GM10248 (cell line): Measurements from ENCODE around the gene PDE4B.

Source experiments
- CTCF ChIA-PET: fragments of 300-600 bp; sonication (Branson Sonifier 250); formaldehyde crosslinking; extraction: SDS; loops from one replicate; lab custom pipeline; 2021; ENCODE audit warnings: antibody characterized with exemption; lab: Yijun Ruan, JAX
- POLR2A ChIA-PET: fragments of 350-650 bp; sonication (Branson Sonifier 250); formaldehyde crosslinking; extraction: SDS; loops from one replicate; lab custom pipeline; 2020; ENCODE audit warnings: antibody characterized with exemption; lab: Yijun Ruan, JAX
- DNase-seq: peaks from one replicate; pipeline ENCODE4 v3.0.0; 2012; ENCODE audit errors: extremely low spot score
- TF ChIP-seq, protein P1 (sequence below): IDR thresholded peaks from 2 replicates; pipeline ENCODE4 v1.5.1; 2012; ENCODE audit warnings: mild to moderate bottlenecking, low read depth; ENCODE audit errors: extremely low read depth, missing control alignments, control extremely low read depth

PDE4B gene

DNA sequence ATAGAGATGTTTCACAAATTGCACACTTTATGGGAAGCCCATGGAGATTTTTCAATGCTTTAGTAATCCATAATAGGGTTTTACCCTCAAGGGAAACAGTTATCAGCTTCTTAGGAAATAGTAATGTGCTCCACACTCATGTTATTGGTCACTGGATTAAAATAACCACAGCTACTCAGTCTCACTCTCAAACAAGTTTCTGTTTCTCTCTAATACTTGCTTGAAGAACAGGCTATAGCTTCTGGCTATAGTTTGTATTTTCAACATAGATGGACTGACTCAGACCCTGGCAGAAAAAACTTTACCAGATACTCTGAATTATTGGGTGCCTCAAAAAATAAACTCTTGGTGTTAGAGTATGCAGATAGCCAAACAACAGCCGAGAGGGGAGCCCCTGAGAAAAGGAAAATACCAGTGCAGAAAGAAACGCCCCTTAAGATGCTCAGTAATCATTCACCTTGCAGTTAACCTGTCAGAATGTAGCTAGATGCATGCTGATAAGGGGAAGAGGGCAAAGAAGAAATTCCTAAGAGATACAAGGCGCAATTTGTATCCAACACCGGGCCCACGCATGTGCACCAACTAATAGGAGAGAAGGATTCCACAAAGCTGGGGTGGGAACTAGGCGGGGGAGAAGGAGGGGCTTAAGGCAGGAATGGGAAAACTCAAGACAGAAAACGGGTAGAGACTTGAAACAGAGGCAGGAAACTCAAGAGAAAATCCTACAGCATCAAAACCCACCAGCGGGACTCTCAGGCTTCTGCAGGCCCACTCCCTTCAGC, 30.4 kb upstream of the PDE4B start:
- ChIA-PET POLR2A (no interaction called here), CTCF (interaction anchor here (1.6 kb wide), 1 partner anchor 9 kb away, joined by 6 read pairs; no protein-coding TSS in a partner anchor)
- DNase-seq = no peak
- TF ChIP-seq, protein P1, sequence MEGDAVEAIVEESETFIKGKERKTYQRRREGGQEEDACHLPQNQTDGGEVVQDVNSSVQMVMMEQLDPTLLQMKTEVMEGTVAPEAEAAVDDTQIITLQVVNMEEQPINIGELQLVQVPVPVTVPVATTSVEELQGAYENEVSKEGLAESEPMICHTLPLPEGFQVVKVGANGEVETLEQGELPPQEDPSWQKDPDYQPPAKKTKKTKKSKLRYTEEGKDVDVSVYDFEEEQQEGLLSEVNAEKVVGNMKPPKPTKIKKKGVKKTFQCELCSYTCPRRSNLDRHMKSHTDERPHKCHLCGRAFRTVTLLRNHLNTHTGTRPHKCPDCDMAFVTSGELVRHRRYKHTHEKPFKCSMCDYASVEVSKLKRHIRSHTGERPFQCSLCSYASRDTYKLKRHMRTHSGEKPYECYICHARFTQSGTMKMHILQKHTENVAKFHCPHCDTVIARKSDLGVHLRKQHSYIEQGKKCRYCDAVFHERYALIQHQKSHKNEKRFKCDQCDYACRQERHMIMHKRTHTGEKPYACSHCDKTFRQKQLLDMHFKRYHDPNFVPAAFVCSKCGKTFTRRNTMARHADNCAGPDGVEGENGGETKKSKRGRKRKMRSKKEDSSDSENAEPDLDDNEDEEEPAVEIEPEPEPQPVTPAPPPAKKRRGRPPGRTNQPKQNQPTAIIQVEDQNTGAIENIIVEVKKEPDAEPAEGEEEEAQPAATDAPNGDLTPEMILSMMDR = no peak

DNA sequence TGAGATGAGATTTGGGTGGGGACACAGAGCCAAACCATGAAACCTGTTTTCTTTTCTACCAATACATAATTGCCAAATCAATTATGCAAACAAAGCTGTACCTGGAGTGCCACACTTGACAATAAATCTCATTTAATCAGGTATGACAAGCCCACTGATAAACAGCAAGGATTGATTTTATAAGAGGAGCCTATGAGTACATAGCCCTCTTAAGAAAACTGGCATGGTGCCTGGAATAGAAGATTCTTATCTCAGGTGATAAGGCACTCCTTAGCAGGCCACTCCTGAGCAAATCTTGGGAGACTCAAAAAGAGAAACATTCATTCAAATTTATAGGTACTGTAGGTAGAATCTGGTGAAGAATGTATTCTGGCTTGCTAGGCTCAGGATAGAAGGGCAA, 28.6 kb upstream of the PDE4B start:
- TF ChIP-seq, protein P1 = no peak
- CTCF ChIA-PET = no interaction called here

DNA sequence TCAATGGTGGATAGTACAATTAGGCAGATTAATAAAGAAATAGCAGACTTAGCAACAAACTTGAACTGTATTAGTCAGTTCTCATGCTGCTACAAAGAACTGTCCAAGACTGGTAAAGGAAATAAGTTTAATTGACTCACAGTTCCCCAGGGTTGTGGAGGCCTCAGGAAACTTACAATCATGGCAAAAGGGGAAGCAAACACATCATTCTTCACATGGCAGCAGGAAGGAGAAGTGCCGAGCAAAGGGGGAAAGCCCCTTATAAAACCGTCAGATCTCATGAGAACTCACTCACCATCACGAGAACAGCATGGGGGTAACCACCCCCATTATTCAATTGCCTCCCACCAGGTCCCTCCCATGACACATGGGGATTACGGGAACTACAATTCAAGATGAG, 27.1 kb upstream of the PDE4B start:
- DNase-seq = no peak
- ChIA-PET CTCF (no interaction called here), POLR2A (no interaction called here)
- TF ChIP-seq, protein P1 = no peak

More for the DNA sequence above, 28.6 kb upstream of the PDE4B start:
- POLR2A ChIA-PET = no interaction called here
- DNase-seq = no peak

DNA sequence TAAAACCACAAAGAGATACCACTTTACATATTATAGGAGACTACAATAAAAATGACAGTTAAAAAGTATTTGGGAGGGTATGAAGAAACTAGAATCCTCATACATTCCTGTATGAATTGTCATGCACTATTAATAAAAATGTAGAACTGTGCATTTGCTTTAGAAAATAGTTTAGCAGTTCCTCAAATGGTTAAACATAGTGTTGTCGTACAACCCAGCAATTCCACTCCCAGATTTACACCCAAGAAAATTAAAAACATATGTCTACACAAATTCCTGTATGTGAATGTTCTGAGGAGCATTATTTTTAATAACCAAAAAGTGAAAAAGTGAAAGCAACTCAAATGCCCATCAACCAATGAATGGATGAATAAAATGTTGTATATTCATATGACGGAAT, 23.1 kb upstream of the PDE4B start:
- TF ChIP-seq, protein P1 = no peak
- no peak for DNase-seq
- POLR2A ChIA-PET = no interaction called here
- CTCF ChIA-PET = no interaction called here

DNA sequence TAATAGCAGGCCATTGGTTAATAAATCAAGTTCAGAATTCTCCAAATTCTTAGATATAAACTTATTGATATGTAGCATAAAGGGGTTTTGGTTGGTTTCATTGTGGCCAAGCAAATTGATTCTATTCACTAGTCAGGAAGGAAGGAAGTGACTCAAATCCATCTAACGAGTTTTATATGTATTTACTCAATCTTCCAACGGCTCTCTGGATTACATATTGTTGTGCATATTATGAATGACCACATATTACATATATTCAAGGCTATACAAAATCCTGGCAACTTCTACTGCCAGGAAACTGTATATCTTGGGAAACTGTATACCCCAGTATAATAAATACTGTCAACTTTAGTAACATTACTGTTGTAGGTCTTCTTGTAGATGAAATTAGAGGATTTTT, 20.1 kb upstream of the PDE4B start:
- ChIA-PET POLR2A (no interaction called here), CTCF (no interaction called here)
- DNase-seq = no peak
- TF ChIP-seq, protein P1 = no peak

DNA sequence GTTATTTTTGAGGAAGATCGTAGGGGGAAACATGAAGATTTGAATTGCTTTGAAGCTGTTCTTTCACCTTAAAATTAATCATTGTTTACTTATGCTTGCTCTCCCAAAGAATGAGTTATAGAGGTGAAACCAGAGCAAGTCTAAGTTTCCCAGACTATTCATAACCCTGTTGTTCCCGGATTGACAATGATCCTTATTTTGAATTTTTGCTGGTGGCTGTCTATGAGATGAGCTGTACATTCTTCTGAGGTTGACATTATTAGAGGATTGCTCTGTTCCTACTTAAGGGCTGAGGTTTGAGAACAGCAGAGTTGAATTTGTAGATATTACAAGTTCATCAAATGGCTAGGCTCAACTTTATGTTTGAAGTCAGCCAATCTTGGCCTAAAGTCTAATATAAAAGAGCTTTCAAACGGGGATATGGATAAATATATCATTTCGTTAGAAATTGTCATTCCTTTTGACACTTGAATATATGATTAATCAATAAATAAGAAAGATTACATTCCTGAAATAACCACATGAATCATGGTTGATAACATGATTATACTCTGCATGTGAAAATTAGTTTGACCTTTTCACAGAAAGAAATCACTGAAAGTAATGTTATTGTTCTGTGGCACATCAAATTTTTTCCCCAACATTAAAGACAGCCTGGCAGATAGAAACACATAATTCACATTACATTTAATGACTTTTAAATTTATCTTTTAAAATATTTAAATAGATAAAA, 19.1 kb upstream of the PDE4B start:
- CTCF ChIA-PET = interaction anchor here (0.6 to 1.0 kb wide), 3 partner anchors 15 to 698 kb away, joined by 3 to 7 read pairs (median 3); no protein-coding TSS in a partner anchor
- POLR2A ChIA-PET = no interaction called here
- DNase-seq = no peak

More for the DNA sequence above, 19.1 kb upstream of the PDE4B start:
- TF ChIP-seq, protein P1 = no peak
